Urothelium cell line (cell line): ENCODE measurements around the gene CNP.
"Not testable (repeated sequence)": the region's sequence is repeated elsewhere in the genome, so short reads cannot be mapped to it uniquely, and the experiment has no call there.

Experiments used
- DNase-seq: peaks from one replicate; pipeline ENCODE4 v3.0.0; 2011; ENCODE audit warnings: low spot score, mixed read lengths
- FAIRE-seq: peaks from 2 replicates; lab custom pipeline; 2011; peaks lifted over from hg19 to GRCh38; lab: Jason Lieb, UNC

Gene CNP

DNA sequence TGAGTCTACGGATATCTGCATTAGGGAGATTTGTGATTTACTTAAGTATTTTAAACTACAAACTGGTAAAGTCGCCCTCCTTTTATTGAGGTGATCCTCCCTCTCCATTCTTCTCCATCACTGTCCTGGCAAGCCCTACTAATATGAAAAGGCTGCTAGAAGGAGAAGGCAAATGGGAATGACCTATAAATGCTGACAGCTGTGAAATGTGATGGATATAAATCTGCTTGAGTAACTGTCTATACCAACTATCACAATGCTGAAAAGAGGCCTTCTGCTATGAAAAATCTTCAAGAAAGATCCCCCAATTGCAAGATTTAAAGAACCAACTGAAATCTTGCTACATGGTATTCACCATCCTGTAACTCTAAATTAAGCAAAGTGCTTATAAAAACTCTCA lies 35.1 kb downstream of the CNP start:
- DNase-seq = no peak
- FAIRE-seq = no peak

DNA sequence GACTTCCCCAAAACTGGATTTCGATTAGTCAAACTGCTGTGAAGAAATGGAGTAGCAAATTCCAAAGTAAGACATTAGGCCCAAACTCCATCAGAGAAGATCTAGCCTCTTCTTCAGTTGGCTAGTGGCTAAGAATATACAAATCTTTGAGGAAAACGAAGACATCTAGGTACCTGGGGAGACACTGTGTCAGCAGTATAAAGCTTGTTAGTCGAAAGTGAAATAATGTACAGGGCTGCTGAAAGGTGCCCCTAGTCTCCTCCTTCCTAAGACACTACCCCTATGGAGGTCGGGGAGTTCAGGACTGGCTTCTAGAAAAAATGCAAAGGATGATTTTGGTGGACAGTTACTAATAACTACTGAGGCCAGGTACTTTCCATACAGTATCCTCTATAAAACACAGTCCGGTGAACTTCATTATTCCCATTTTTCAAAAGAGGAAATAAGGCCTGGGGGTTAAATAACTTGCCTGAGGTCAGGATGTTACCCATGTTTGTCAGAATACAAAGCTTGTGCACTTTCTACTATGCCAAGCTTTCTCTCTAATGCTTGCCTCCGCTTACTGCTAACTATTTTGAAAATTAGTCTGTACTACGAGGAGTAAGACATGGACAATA lies 35.7 kb downstream of the CNP start:
- FAIRE-seq = no peak
- DNase-seq = no peak

- no peak for DNase-seq
- no peak for FAIRE-seq
Observed at GRCh38 chr17:42002792-42003301, 36.3 kb downstream of the CNP start.

GRCh38 chr17:42005166-42005565 lies 38.6 kb downstream of the CNP start:
- DNase-seq = no peak
- FAIRE-seq = no peak

DNA sequence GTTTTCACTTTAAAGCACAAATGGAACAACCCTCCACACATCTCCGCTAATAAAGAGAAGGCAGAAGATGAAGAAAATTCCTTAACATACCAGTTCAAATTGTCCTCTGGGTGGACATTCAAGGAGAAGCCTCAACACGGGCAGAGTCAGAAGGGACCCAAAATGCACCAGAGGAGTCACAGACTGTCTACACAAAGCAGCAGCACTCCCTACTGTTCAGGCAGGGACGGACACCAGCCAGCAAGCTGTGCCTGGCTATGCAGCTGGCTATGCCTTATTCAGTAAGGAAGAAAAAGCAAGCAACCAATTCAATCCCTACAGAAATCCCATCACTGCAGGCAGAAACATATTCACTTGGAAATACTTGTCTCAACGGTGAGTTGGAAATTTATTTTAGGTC lies 42.6 kb downstream of the CNP start:
- no peak for FAIRE-seq
- no peak for DNase-seq

- not testable (repeated sequence) for FAIRE-seq, DNase-seq
Observed at GRCh38 chr17:42010266-42010680, 43.7 kb downstream of the CNP start.

- FAIRE-seq (no peak), DNase-seq (peak; percentile 40)
Observed at GRCh38 chr17:42010898-42011516, 44.4 kb downstream of the CNP start.

DNA sequence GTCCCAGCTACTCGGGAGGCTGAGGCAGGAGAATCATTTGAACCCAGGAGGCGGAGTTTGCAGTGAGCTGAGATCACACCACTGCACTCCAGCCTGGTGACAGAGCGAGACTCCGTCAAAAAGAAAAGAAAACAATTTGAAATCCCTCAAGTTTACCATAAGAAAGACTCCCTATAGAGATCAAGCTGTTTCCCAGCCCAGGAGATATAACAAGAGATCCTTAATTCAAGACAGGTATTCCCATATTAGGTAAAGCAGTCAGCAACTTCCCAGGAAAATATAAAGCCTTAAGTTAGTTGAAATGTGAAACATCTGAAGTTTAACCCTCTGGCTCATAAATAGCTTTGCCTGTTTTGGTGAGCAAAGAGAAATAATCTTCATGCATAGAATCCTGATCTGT lies 45.8 kb downstream of the CNP start:
- FAIRE-seq, DNase-seq: not testable (repeated sequence)

DNA sequence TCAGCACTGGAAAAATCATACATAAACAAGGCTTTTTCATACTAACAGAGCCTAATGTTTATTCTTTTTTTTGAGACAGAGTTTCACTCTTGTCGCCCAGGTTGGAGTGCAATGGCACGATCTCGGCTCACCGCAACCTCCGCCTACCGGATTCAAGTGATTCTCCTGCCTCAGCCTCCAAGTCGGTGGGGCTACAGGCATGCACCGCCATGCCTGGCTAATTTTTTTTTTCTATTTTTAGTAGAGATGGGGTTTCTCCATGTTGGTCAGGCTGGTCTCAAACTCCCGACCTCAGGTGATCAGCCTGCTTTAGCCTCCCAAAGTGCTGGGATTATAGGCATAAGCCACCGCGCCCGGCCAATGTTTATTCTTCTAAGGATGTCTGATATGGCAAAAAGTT lies 47.1 kb downstream of the CNP start:
- not testable (repeated sequence) for FAIRE-seq, DNase-seq

GRCh38 chr17:42016411-42016831 lies 49.8 kb downstream of the CNP start:
- FAIRE-seq (no peak), DNase-seq (no peak)

- DNase-seq = peak; percentile 96
- FAIRE-seq = peak; percentile 23
Observed at GRCh38 chr17:42016941-42017865, 50.6 kb downstream of the CNP start, which contains the start of gene DNAJC7. Gene DNAJC7 (minus strand): TSS chr17:42017439. CDS start chr17:42017416, 23 bp downstream.

DNA sequence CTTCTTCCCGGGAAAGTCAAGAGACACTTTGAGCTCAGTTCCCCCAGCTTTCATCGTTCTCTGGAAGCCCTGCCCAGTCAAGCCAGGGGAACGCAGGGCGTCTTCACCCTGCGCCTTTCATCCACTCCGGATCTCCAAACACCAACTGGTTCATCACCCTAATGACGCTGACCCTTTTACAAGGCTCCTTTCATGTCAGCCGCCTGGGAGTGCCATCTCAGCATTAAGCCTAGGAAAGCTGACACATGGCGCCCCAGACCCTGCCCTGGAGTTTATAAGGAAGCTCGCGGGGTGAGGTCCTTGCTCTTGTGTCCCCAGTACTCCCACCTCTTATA lies 51.2 kb downstream of the CNP start:
- no peak for FAIRE-seq
- no peak for DNase-seq

DNA sequence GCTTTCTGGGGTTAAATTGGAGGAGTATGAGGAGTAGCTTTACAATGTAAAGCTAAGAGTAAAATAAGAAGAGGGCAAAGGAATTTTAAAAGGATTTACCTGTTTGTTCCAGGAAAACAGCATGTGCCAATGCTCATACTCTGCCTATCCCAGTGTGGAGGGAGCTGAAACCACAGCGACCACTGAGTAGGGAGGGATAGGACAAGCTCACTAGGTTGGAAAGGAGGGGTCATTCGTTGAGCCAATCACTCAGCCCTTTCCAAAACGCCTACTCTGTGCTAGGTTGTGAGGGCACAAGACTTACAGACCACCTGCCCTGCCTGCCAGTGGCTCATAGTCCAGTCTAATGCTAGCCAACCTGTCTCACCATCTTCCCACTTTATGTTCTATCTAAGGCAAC lies 51.7 kb downstream of the CNP start:
- FAIRE-seq (no peak), DNase-seq (no peak)

DNA sequence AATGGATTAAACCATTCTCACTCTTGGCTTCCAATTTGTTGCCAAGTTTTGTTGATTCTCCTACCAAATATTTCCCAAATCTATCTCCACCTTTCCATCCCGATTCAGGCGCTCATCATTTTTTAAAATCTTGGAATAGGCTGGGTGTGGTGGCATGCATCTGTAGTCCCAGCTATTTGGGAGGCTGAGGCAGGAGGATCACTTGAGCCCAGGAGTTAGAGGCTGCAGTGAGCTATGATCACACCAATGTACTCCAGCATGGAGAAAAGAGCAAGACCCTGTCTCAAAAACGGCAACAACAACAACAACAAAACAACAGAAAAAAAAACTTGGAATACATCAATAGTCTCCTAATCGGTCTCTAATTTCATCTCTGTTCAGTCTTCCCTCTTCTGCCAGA lies 52.4 kb downstream of the CNP start:
- FAIRE-seq (no peak), DNase-seq (no peak)

GRCh38 chr17:42019509-42020404 lies 53.2 kb downstream of the CNP start, which contains the start of gene NKIRAS2:
Gene NKIRAS2 (plus strand): TSS chr17:42020090. CDS start chr17:42021578, 1,488 bp downstream.
- FAIRE-seq (no peak), DNase-seq (peak; percentile 97)

GRCh38 chr17:42020845-42021244 lies 54.2 kb downstream of the CNP start:
- FAIRE-seq, DNase-seq: not testable (repeated sequence)

GRCh38 chr17:42023524-42024349 lies 57.1 kb downstream of the CNP start:
- DNase-seq (no peak), FAIRE-seq (no peak)

DNA sequence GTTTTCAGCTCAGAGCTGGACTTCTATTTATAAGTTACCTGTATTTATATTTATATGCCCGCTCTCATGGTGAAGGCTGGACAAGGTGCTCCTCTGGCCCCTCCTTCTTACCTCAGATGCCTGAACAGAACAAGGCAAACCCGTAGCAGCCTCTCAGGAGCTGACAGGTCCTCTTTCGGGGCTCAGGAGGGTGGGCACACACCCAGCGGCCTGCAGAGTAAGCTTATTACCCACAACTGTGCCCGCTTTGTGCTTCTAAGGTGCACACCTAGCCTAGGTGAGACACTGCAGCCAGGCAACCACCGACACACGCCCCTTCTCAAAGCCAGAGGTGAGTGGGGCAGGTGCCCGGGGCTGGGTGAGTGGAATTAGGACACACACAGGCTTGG lies 58.6 kb downstream of the CNP start:
- no peak for FAIRE-seq

GRCh38 chr17:42025936-42026335 lies 59.3 kb downstream of the CNP start:
- FAIRE-seq = no peak
- DNase-seq = no peak

More for the DNA sequence above, 58.6 kb downstream of the CNP start:
- no peak for DNase-seq
